Stomach (tissue), 9 donors: ENCODE data around the gene EPHA10. TPM values are rescaled to one million over a fixed set of nuclear protein-coding genes. Genes with fewer than 3 reads are reported as not detected.

Source experiments
- DNase-seq, 2 donors: peaks; one replicate each; pipeline versions ENCODE4 v3.0.0 to v3.0.0-alpha.2; 2013 to 2019
- H3K27ac ChIP-seq, 5 donors: fragments of 200-600 bp in 4 of 5; sonication (generic) in 4 of 5; one replicate each; pipeline ENCODE4 v1.5.1; 2013 to 2019; ENCODE audit warnings: mild to moderate bottlenecking in 1 of 5, moderate library complexity in 1 of 5
- H3K27me3 ChIP-seq, 3 donors: fragments of 200-600 bp; sonication (generic); one replicate each; pipeline ENCODE4 v1.5.1; 2017 to 2019; ENCODE audit warnings: mixed run types in 1 of 3
- H3K36me3 ChIP-seq, 4 donors: fragments of 200-600 bp; sonication (generic); 1 replicate in 3 of 4; 2 replicates in 1 of 4; pipeline ENCODE4 v1.5.1; 2016 to 2019
- H3K4me1 ChIP-seq, 4 donors: fragments of 200-600 bp; sonication (generic); one replicate each; pipeline ENCODE4 v1.5.1; 2016 to 2019
- H3K4me3 ChIP-seq, 4 donors: fragments of 200-600 bp; sonication (generic) in 3 of 4; one replicate each; pipeline ENCODE4 v1.5.1; 2016 to 2019; ENCODE audit warnings: mild to moderate bottlenecking in 1 of 4
- H3K9me3 ChIP-seq, 4 donors: fragments of 200-600 bp; sonication (generic); one replicate each; pipeline ENCODE4 v1.5.1; 2016 to 2019
- EP300 ChIP-seq: sonication (generic); formaldehyde crosslinking; IDR thresholded peaks from one replicate; pipeline ENCODE4 v1.6.1; 2017; ENCODE audit warnings: antibody characterized with exemption
- POLR2A ChIP-seq, 4 donors: fragments of 450-650 bp; IDR thresholded peaks; one replicate each; pipeline ENCODE4 v1.6.1; 2016; ENCODE audit warnings: antibody characterized with exemption in 4 of 4, control low read depth in 2 of 4, mild to moderate bottlenecking in 1 of 4, moderate library complexity in 1 of 4
- POLR2AphosphoS5 ChIP-seq, 3 donors: sonication (generic); formaldehyde crosslinking; IDR thresholded peaks; one replicate each; pipeline ENCODE4 v1.6.1; 2016; ENCODE audit warnings: antibody characterized with exemption in 3 of 3
- WGBS, 5 donors: extraction: QIAGEN DNeasy Blood & Tissue Kit in 3 of 5; methylation state at CpG; one replicate each; pipeline versions ENCODE4 v1.1.5 to v1.1.7; 2013 to 2018; 5-methylcytosine and 5-hydroxymethylcytosine counted together
- intact Hi-C: fragments of 100-400 bp; cut with DNase I; formaldehyde crosslinking; loops from one replicate; pipeline ENCODE4 v1.15.1; 2023; ENCODE audit warnings: low total_unique reads
- polyA plus RNA-seq, 3 donors: library from polyadenylated mRNA; stranded (reverse); fragments of 200-250 nt; gene quantifications; one replicate each; pipeline ENCODE4 v1.2.3, GENCODE V29; 2013
- total RNA-seq, 5 donors: library from RNA; depleted of rRNA; stranded (reverse); fragments of >200 nt; gene quantifications; one replicate each; pipeline versions ENCODE4 v1.1.0 to v1.2.3, GENCODE V29; 2014 to 2016
- TF ChIP-seq, protein P1 (sequence below), 7 experiments: fragments of 450-650 bp in 4 of 7; fragments of 200-600 bp in 3 of 7; sonication (generic) in 3 of 7; IDR thresholded peaks; one replicate each; pipeline ENCODE4 v1.5.1; 2016 to 2019; ENCODE audit warnings: antibody characterized with exemption in 7 of 7, control low read depth in 2 of 7, mild to moderate bottlenecking in 1 of 7
- donor health status: healthy with polysubstance abuse.
- donor health status: Bipolar disorder and iron deficiency.
- donor health status: healthy.

EPHA10 gene
- total and polyA plus RNA-seq, 8 donors, result 0.18 to 212 (median 1.8) TPM; not detected in 1

DNA sequence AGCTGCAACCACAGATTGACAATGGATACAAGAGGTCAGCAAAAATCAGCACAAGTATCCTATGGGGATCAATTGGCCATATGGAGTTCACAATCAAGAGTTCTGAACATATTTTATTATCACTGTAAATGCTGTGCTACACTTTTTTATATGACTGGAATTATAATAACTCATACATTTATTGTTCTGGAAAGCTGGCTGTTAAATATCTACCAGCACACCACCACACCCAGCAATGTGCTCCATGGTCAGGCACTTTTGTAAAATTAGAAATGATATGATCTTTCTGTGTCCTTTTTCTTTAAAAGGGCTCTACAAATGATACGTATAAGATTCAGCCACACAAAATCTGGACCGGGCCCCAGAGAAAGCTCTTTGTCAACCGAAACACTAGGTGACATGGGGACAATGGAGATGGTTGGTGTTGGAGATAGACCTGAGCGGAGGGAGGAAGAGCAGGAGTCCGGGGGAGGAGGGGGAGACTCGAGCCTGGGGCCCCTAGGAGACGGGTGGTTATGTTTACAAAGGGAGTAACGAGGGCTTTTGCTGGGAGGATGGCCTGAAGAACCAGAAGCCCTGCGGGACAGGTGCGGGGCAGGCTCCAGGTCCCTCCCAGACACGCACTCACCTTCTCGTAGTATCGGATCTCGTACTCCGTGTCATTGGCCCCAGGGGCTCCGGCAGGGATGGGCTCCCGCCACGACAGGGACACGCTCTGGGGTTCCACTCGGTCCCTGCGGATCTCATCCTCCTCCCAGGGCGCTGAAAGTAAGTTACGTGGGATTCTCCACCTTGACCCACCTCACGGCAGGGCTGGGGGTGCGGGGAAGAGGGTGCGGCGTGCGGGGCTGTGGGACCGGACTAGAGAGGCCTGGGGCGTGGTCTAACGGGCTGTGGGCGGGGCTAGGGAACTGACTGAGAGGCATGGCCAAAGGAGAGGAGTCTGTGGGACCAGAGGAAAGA is 30.0 kb downstream of the EPHA10 start:
- Histone ChIP-seq H3K4me1 (peaks cover 0 to 9% (median 0%) of the 10 kb centered on the region in 4 donors), H3K27me3 (peaks cover 0 to 66% (median 12%) of the 10 kb centered on the region in 3 donors), H3K36me3 (no peaks in the 10 kb centered on the region), H3K27ac (no peak overlapping the region), H3K4me3 (peak overlapping the region in 2 of 4 donors; percentile 4 to 17), H3K9me3 (no peaks in the 10 kb centered on the region)
- TF ChIP-seq EP300 (no peak), POLR2A (IDR thresholded peaks at IDR 0.05) (no peak), POLR2AphosphoS5 (IDR thresholded peaks at IDR 0.05) (no peak)
- TF ChIP-seq, protein P1, sequence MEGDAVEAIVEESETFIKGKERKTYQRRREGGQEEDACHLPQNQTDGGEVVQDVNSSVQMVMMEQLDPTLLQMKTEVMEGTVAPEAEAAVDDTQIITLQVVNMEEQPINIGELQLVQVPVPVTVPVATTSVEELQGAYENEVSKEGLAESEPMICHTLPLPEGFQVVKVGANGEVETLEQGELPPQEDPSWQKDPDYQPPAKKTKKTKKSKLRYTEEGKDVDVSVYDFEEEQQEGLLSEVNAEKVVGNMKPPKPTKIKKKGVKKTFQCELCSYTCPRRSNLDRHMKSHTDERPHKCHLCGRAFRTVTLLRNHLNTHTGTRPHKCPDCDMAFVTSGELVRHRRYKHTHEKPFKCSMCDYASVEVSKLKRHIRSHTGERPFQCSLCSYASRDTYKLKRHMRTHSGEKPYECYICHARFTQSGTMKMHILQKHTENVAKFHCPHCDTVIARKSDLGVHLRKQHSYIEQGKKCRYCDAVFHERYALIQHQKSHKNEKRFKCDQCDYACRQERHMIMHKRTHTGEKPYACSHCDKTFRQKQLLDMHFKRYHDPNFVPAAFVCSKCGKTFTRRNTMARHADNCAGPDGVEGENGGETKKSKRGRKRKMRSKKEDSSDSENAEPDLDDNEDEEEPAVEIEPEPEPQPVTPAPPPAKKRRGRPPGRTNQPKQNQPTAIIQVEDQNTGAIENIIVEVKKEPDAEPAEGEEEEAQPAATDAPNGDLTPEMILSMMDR (IDR thresholded peaks at IDR 0.05), result no peak
- intact Hi-C loops, result no loop called here
- 13 to 28% (median 16%) methylated on average over 15 to 32 of the region's 32 CpGs for WGBS, 5 donors
- peak in 1 of 2 donors; percentile 42 for DNase-seq

DNA sequence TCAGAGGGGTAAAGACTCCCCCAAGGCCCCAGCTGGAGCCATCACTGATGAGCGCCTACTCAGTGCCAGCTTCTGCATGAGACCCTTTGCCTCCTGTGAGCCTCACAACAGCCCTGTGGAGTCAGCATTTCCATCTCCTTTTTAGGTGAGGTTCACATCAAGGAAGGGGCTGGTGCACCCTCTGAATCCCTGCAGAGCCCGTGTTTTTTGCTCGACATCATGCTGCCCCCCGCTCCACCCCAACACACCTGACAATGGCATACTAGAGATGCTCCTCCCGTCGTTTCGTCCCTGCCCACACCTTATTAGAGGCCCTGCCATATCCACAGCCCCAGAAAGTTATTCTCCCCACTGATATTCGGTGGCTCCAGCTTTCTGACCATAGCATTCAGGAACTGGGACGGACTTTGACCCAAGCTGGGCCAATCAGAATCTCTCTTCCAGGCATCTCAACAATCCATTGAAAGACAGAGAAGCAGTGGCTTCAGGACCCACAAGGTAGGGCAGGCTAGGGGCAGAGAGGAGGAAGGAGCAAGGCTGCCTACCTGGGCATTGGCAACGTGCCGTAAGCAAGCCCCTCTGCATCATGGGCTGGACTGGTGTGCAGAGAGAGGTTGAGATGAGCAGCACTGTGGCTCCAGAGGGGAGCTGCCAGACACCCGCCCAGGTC is 32.7 kb downstream of the EPHA10 start:
- no peak for TF ChIP-seq POLR2AphosphoS5 (IDR thresholded peaks at IDR 0.05)
- TF ChIP-seq EP300, result no peak
- no peak for TF ChIP-seq POLR2A (IDR thresholded peaks at IDR 0.05)
- TF ChIP-seq, protein P1 (IDR thresholded peaks at IDR 0.05), result no peak
- peaks cover 0 to 9% (median 0%) of the 10 kb centered on the region in 4 donors for H3K4me1 ChIP-seq
- WGBS, 5 donors, result 44 to 67% (median 58%) methylated on average over 12 of the region's 12 CpGs
- peak in 1 of 2 donors; percentile 28 for DNase-seq
- H3K27me3 ChIP-seq, result peaks cover 0 to 74% (median 12%) of the 10 kb centered on the region in 3 donors
- no peak overlapping the region for H3K27ac ChIP-seq
- intact Hi-C loops, result no loop called here
- no peak overlapping the region for H3K4me3 ChIP-seq
- no peaks in the 10 kb centered on the region for H3K9me3 ChIP-seq
- no peaks in the 10 kb centered on the region for H3K36me3 ChIP-seq

DNA sequence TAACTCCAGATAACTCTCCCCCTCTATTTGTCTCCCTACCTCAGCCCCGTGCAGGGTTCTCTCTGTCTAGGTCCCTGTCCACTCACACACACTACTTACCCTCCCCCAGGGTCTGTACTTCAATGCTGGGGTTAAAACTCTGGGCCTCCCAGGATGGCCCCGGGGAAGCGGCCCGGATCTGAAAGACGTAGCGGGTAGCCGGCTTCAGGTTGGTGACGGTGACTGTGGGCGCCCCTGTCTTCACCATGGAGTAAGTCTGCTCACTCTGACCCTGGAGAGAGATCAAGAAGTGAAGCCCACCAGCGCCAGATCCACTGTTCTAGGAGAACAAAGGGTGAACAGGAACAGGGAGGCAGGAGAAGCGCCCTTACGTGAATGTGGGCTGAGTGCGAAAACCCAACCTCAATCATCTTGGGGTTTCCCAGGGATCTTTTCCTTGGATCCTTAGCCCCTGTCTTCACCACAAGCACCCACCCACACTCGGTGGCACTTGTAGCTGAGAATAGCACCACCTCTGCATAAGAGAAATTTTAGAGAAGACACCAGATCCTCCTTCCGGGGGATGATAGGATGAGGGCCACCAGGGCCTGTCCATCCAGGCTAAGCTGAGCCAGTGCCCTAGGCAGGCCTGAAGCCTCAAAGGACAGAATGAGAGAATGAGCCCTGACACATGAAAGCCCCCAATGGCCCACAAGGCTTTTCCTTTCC is 33.5 kb downstream of the EPHA10 start:
- Histone ChIP-seq H3K4me1 (peaks cover 0 to 9% (median 0%) of the 10 kb centered on the region in 4 donors), H3K27me3 (peaks cover 0 to 79% (median 12%) of the 10 kb centered on the region in 3 donors), H3K27ac (no peak overlapping the region), H3K36me3 (no peaks in the 10 kb centered on the region), H3K4me3 (no peak overlapping the region), H3K9me3 (no peaks in the 10 kb centered on the region)
- TF ChIP-seq, protein P1 (IDR thresholded peaks at IDR 0.05), result no peak
- TF ChIP-seq POLR2AphosphoS5 (IDR thresholded peaks at IDR 0.05) (no peak), POLR2A (IDR thresholded peaks at IDR 0.05) (no peak), EP300 (no peak)
- no peak for DNase-seq
- intact Hi-C loops, result no loop called here
- 88 to 93% (median 91%) methylated on average over 15 of the region's 15 CpGs for WGBS, 5 donors

DNA sequence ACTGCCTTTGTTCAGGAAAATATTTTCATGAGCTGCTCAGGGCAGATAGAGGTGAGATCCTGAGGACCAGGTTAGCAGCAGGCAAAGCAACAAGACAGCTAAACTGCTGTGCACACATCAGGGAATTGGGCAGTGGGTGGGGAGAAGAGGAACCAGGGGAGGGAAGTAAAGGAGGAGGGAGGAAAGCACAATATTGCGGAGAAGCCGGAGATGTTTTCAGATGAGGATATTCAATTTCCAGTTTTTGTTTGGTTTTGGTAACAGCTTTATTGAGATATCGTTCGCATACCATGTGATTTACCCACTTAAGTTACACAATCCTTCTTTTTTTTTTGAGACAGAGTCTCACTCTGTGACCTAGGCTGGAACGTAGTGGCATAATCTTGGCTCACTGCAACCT is 34.5 kb downstream of the EPHA10 start:
- intact Hi-C loops, result no loop called here
- no peak for DNase-seq
- Histone ChIP-seq H3K4me1 (peaks cover 0 to 7% (median 0%) of the 10 kb centered on the region in 4 donors), H3K36me3 (no peaks in the 10 kb centered on the region), H3K9me3 (no peaks in the 10 kb centered on the region), H3K27me3 (peaks cover 0 to 78% (median 10%) of the 10 kb centered on the region in 3 donors), H3K4me3 (no peak overlapping the region), H3K27ac (no peak overlapping the region)
- 78 to 87% (median 84%) methylated on average over 5 of the region's 5 CpGs for WGBS, 5 donors
- TF ChIP-seq EP300, result no peak
- TF ChIP-seq POLR2A (IDR thresholded peaks at IDR 0.05), result no peak
- TF ChIP-seq, protein P1 (IDR thresholded peaks at IDR 0.05), result no peak
- TF ChIP-seq POLR2AphosphoS5 (IDR thresholded peaks at IDR 0.05), result no peak
